HG02642 (cell line): ENCODE results near the gene TTC3.

Experiments used
- ATAC-seq: cut with Tn5 transposase; IDR thresholded peaks from one replicate; pipeline ENCODE4 v1.9.1; 2021; ENCODE audit warnings: mild to moderate bottlenecking; ENCODE audit not compliant: unreplicated experiment, poor library complexity

TTC3 gene

GRCh38 chr21:37146320-37147235 is 73.5 kb downstream of the TTC3 start:
- no peak for ATAC-seq

- ATAC-seq, result no peak
Observed at GRCh38 chr21:37149411-37149810, 76.4 kb downstream of the TTC3 start.

- no peak for ATAC-seq
Observed at GRCh38 chr21:37153196-37153934, 80.3 kb downstream of the TTC3 start.

GRCh38 chr21:37153935-37154350 is 80.9 kb downstream of the TTC3 start:
- ATAC-seq, result no peak

- no peak for ATAC-seq
Observed at GRCh38 chr21:37155186-37155585, 82.1 kb downstream of the TTC3 start.

- ATAC-seq, result no peak
Observed at GRCh38 chr21:37157938-37158337, 84.9 kb downstream of the TTC3 start.

GRCh38 chr21:37159053-37159776 is 86.2 kb downstream of the TTC3 start:
- peak; percentile 64 for ATAC-seq

GRCh38 chr21:37159949-37160348 is 86.9 kb downstream of the TTC3 start:
- no peak for ATAC-seq

GRCh38 chr21:37164742-37165141 is 91.7 kb downstream of the TTC3 start:
- no peak for ATAC-seq

GRCh38 chr21:37165586-37165985 is 92.5 kb downstream of the TTC3 start:
- ATAC-seq, result no peak

- ATAC-seq, result no peak
Observed at GRCh38 chr21:37166733-37167132, 93.7 kb downstream of the TTC3 start.

- ATAC-seq, result no peak
Observed at GRCh38 chr21:37168666-37169065, 95.6 kb downstream of the TTC3 start.

- ATAC-seq, result no peak
Observed at GRCh38 chr21:37172646-37173045, 99.6 kb downstream of the TTC3 start.

GRCh38 chr21:37176716-37177115 is 103.7 kb downstream of the TTC3 start:
- ATAC-seq, result no peak

GRCh38 chr21:37181059-37181458 is 108.0 kb downstream of the TTC3 start:
- no peak for ATAC-seq

- no peak for ATAC-seq
Observed at GRCh38 chr21:37182222-37182621, 109.2 kb downstream of the TTC3 start.

- ATAC-seq, result no peak
Observed at GRCh38 chr21:37183749-37184148, 110.7 kb downstream of the TTC3 start.

GRCh38 chr21:37184784-37185593 is 111.9 kb downstream of the TTC3 start:
- ATAC-seq, result no peak

- no peak for ATAC-seq
Observed at GRCh38 chr21:37186983-37187382, 113.9 kb downstream of the TTC3 start.

- ATAC-seq, result no peak
Observed at GRCh38 chr21:37188825-37189224, 115.8 kb downstream of the TTC3 start.
